Testis (tissue), 2 donors: ENCODE measurements around the gene POLDIP2.

Source experiments
- POLR2A ChIP-seq: fragments of 450-650 bp; IDR thresholded peaks from one replicate; pipeline ENCODE4 v1.6.1; 2017; ENCODE audit warnings: antibody characterized with exemption, mild to moderate bottlenecking, moderate library complexity
- TF ChIP-seq, protein P1 (sequence below), 3 experiments: fragments of 450-650 bp in 2 of 3; fragments of 200-600 bp in 1 of 3; sonication (generic) in 1 of 3; IDR thresholded peaks; one replicate each; pipeline ENCODE4 v1.5.1; 2016 to 2019; ENCODE audit warnings: antibody characterized with exemption in 3 of 3, mild to moderate bottlenecking in 2 of 3, moderate library complexity in 1 of 3

DNA sequence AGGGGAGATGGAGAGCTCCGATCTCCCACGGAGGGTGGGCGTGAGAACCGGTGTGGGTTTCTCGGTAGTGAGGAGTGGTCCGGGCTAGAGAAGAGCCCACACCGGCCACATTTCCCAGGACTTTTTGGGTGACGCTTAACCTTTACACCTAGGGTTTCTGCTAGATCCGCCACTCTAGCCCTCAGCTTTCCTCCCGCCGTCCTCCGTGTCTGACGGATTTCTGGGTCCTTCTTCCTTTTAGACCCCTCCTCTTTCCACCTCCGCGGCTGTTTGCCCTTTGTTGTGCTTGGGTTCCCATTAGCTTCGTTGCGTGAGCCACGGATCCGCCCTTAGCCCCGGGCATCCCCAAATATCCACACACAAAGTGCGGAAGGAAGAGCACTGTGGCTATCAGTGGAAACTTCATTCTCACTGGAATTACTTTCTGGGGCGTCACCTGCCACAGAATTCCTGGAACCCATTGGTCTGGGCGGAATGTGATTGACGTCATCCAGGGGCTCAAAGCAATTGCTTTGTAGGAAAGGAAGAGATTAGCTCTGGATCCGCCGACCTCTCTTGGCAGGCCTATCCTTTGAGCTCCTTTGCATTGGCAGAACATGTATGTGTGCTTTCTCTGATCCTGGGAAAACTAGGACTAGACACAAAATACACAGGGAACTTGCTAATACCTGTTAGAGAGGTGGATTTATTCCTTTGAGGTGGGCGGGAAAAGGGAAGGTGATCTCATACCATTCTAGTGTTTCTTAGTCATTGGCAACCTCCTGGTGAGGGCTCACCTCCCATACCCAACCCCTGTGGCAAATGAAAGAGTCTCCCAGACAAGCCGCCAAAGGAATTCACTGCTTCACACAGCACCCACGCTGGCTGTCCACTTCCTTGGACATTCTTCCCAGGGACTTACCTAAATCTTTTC is 21.1 kb downstream of the POLDIP2 start:
- no peak for TF ChIP-seq POLR2A
- TF ChIP-seq, protein P1, sequence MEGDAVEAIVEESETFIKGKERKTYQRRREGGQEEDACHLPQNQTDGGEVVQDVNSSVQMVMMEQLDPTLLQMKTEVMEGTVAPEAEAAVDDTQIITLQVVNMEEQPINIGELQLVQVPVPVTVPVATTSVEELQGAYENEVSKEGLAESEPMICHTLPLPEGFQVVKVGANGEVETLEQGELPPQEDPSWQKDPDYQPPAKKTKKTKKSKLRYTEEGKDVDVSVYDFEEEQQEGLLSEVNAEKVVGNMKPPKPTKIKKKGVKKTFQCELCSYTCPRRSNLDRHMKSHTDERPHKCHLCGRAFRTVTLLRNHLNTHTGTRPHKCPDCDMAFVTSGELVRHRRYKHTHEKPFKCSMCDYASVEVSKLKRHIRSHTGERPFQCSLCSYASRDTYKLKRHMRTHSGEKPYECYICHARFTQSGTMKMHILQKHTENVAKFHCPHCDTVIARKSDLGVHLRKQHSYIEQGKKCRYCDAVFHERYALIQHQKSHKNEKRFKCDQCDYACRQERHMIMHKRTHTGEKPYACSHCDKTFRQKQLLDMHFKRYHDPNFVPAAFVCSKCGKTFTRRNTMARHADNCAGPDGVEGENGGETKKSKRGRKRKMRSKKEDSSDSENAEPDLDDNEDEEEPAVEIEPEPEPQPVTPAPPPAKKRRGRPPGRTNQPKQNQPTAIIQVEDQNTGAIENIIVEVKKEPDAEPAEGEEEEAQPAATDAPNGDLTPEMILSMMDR (IDR thresholded peaks at IDR 0.05) = no peak
